Measurements from ENCODE around the gene MEF2A.
A peak's percentile ranks its signal among the peaks of the same experiment; 100 is the strongest.
"Not testable (repeated sequence)": the region's sequence is repeated elsewhere in the genome, so short reads cannot be mapped to it uniquely, and the experiment has no call there.

The MEF2A gene

DNA sequence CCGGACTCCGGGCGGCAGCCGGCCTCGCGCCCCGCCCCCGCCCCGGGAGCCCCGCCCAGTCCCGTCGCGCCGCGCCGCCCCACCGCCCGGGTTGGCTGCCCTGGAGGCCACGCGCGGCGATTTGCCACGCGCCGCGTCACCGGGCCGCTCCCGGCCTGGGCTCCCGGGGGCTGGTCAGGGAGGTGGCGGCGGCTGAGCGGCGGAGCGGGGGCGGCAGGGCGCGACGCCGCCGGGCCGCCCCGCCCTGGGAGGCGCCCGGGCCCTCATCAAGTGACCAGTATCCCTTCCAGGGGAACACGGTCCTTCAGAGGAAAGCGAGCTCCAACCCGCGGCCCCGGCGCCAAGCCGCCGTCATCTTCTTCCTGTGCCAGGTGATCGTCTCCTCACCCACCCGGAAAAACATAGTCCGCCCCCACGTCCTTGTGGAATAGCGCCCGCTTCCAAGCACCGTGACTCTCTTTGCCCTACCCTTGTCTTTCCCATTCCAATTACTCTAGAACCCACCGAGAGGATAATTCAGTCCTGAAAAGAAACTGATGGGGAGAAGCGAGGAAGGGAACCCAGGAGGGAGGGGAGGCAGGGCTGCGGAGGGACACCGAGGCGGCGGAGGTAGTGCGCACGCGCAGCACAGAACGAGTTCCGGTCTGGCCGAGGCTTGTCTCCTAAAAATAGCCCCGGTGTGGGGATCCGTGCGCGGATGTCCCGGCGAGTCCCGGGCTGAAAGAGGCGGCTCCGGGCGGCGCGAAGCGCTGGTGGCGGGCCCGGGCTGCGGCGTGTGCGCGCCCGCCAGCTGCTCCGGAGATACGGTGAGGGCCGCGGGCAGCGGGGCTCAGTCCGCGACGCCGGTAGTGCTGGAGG, at the start of gene MEF2A:
Gene MEF2A (plus strand): TSS at position 686 of the 858 bp plus-strand sequence. CDS start 67,136 bp downstream, outside the sequence.
- peak; percentile 78 to 85 for DNase-seq (ENCODE audit: low read depth in 2 of 2)

DNA sequence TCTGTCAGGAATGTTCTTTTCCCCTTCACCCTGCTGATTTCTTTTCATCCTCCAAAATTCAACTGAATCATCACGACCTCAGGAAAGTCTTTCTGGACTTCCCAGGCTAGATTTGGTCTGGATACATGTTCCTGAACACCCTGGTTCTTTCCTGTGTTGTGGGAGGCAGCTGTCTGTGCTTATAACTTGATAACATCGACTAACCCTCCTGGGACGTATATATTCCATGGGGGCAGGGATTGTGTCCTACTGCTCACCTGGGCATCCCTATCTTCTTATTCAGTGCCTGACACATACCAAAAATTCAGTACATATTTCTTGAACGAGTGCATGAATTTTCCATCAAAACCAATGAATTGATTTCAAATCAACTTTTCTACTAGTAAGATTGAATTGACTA, 47.6 kb upstream of the MEF2A start:
- no peak for DNase-seq (ENCODE audit: low read depth in 2 of 2)

DNA sequence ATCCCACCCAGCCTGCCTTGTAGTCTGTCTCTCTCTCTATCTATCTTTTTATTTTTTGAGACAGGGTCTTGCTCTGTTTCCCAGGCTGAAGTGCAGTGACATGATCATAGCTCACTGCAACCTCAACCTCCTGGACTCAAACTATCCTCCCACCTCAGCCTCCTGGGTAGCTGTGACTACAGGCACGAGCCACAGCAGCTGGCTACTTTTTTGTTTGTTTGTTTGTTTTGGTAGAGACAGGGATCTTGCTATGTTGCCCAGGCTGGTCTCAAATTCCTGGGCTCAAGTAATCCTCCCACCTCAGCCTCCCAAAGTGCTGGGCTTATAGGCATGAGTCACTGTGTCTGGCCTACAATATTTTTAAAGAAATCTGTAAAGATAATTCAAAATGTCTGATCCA, 46.4 kb upstream of the MEF2A start:
- DNase-seq (ENCODE audit: low read depth in 2 of 2): not testable (repeated sequence)

DNA sequence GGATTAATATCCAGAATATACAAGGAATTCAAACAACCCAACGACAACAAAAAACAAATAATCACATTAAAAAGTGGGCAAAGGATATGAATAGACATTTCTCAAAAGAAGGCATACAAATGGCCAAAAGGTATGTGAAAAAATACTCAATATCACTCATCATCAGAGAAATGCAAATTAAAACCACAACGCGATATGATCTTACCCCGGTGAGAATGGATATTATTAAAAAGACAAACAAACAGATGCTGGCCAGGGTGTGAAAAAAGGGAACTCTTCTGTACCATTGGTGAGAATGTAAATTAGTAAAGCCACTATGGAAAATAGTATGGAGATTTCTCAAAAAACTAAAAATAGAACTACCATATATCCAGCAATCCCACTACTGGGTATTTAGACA, 43.5 kb upstream of the MEF2A start:
- no peak for DNase-seq (ENCODE audit: low read depth in 2 of 2)

DNA sequence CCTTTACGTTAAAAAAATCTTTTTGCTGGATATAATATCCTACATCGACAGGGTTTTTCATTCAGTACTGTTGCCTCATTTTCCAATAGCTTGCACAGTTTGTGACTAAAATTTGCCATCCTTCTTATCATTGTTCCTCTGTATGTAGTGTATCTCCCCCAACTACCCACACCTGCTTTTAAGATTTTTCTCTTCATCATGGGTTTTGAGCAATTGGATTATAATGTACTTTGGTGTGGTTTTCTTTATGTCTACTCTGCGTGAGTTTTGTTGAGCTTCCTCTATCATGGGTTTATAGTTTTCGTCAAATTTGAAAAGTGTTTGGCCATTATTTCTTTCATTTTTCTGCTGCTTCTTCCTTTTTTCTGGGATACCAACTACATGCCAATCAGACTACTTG, 39.6 kb upstream of the MEF2A start:
- no peak for DNase-seq (ENCODE audit: low read depth in 2 of 2)

DNA sequence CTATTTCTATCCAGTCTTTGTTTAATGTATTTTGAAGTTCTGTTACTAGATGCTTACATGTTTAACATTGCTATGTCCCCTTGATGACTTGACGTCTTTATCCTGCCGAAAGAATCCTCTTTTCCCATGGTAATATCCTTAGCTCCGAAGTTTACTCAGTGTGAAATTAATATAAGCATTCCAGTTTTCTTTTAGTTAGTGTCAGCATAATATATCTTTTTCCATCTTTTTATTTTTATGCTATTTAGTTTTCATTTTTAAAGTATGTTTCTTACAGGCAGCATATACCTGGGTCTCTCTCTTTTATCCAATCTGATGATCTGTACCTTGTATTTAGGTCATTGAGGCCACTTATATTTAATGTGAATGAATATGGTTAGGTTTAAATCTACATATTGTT, 39.1 kb upstream of the MEF2A start:
- DNase-seq (ENCODE audit: low read depth in 2 of 2): no peak

DNA sequence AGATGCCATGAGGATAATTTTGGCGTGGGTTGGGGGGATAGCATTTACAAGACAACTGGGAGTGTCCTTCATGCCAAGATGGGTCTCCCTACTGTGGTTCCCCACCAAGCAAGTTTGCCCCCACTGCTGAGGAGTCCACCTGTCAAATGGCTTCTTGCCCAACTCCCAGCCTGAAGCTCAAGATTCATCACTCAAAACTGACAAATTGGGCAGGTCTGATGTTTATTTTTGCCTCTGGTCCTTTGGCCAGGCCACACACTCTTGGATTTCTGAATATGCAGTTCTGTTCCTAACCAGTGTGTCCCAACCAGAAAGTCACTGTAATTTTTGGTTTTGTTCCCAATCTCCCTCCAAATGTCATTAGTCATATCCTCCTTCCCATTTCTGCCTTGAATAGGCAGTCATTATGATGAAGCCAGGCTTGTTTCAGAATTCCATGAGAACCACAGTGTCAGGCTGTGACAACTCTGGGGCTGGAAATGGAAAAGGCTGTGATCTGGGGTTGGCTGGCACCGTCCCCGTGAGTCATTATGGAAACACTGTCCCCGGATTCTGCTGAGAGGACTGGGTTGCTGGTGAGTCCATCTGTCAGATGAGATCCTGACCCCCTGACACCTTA, 29.3 kb upstream of the MEF2A start:
- no peak for DNase-seq (ENCODE audit: low read depth in 2 of 2)

DNA sequence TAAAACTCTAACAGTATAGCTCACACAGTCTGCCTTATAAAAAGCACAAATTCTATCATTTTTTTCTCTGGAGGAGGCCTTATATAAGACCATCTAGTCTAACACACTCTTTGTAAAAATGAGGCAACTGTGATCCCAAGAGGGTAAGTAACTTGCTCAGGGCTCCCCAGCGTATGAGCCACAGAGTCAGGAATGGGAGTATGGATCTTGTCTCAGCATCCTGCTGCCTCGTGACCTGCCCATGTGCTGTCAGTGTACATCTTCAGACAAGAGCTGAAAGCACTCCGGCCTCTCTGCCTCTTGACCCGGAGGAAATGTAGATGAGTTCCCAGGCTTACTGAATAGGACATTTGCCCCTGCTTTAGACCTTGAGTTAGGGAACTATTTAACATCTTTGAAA, 28.4 kb upstream of the MEF2A start:
- no peak for DNase-seq (ENCODE audit: low read depth in 2 of 2)

DNA sequence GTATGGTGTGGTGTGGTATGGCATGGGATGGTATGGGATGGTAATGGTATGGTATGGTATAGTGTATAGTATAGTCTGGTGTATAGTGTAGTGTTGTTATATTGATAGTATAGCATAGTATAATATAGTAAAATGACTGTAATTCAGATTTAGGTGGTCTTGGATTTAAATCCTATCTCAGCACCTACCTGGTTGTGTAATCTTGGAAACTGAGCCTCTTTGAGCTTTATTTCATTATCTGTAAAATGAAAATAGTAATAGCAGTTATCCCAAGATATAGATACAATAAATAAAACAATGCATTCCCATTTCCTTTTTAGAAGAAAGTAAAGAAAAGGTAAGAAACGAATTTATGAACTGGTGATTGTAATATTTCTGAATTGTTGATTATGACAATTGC, 27.5 kb upstream of the MEF2A start:
- no peak for DNase-seq (ENCODE audit: low read depth in 2 of 2)

DNA sequence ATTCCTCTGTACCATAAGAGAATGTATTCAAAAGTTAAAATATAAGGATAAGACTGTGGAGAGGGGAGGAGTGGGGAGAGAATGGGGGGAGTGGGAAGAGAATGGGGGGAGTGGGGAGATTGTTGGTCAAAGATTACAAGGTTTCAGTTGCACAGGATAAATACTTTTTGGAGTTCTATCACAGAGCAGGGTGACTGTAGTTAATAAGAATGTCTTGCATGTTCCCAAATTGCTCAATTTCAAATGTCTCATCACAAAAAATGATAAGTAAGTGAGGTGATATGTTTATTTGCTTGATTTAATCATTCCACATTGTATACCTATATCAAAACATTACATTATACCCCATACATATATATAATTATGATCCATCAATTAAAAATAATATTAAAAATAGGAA, 23.0 kb upstream of the MEF2A start:
- DNase-seq (ENCODE audit: low read depth in 2 of 2): no peak

DNA sequence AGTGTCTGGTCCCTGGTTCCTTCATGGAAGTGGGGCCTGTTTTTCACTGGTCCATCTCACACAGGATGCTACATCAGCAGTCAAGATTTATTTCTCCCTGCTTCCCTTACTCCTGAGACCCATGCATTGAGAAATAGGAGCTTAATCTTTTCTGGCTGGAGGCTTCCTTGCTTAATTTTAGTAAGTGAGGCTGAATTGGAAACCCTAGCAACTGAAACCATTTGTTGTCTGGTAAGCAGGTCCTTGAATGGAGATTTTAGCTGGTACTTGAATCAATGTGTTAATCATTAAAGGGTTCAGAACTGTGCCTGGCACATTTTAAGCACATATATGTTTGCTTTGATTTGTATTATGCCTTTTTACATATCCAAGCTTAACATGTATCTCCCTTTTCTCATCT, 20.2 kb upstream of the MEF2A start:
- no peak for DNase-seq (ENCODE audit: low read depth in 2 of 2)

DNA sequence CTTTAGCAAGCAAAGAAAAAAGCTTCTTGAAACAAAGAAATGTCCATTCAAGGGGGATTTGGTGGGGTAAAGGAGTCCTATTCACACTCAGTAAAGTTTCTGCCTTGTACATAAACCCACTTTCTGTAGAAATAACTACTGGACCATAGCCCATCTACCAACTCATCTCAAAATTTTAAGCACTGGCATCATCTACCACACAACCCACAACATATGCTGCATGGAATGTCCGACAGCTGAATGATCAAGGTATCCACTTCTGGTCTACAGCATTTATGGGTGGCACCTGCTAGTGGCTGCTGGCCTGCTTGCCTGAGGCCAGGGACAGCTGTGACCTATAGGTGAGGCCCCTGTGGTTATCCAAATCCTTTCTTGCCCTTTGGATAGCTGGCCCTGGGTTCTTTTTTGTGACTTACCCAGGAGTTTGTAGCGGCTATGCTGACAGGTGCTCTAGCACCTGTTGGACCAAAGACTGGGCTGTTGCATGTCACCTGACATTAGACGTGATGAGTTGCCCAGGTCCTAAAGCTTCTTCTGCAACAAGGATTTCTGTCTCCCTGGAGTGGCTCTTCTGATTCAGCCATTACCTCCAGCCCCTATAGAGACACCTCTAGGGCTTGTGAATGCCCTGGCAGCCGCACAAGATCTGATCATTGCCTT, 19.2 kb upstream of the MEF2A start:
- no peak for DNase-seq (ENCODE audit: low read depth in 2 of 2)

DNA sequence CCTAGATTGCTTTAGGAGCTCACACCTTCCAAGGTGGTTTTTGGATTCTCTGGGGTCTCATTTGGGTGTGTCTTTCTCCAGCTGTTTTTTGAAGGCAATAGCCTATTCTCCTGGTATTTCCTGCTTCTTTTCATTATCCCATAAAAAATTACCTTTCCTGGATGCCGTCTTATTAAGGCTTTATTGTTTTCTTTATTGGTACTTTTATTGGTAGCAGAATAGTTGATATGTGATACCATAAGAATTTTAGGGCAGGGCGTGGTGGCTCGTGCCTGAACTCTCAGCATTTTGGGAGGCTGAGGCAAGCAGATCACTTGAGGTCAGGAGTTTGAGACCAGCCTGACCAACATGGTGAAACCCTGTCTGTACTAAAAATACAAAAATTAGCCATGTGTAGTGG, 18.3 kb upstream of the MEF2A start:
- DNase-seq (ENCODE audit: low read depth in 2 of 2): no peak

DNA sequence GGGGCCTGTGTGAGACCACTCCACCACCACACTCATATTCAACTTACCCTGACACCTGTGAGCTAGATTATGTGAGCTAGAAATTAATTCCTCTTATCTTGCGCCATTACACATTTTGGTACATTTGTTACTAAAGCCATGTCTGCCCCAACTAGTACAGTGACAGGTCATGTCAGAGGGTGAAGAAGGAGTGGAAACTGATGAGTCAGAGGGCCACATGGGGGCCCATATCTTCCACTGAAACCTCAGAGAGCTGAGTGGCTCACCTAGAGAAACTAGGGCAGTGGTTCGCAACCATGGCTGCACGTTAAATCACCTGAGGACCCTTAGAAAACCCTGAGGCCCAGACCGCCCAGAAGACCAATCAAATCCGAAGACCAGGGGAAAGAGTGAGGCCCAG, 15.7 kb upstream of the MEF2A start:
- no peak for DNase-seq (ENCODE audit: low read depth in 2 of 2)

DNA sequence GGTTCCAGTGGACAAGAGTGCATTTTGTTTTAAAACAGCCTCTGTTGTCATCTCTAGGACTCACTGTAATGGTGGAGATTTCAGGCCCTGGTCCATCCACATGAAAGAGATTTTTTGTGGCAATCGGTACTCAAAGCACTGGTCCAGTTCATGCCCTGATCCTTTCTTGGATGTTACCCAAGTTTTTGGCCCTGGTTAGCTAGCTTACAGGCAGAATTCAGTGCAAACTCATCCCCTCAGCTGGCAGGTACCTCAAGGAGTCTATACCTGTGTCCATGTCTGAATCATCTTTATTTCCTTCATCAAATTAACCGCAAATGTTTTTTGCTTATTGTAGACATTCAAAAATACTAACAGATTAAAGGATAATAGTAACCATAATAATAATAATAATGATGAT, 13.7 kb upstream of the MEF2A start:
- DNase-seq (ENCODE audit: low read depth in 2 of 2): no peak

DNA sequence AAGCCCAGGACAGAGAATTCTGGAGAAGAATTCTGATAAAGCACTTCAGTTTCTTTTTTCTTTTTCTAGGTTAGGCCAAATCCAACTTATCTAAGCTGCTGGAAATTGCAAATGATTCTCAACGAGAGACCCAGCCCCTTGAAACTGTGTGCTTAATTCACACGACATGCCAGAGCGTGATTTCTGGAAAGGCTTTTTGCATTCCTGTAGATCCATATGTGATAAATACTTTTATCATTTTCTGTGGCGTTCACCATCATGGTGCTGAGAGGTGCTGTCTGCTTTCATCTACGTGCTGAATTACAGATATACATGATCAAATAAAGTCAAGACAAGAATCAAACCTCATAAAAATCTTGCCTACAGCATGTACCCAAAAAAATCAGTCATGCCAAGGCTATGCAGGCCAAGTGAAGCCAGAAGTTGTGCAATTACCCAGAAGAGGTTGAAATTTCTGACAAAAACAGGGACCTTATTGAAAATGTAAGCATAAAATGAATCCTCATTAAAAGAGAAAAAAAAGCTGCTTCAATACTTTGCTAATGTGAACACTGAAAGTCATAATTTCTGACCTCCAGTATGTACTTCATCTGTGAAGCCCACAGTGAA, 10.8 kb upstream of the MEF2A start:
- DNase-seq (ENCODE audit: low read depth in 2 of 2): no peak

DNA sequence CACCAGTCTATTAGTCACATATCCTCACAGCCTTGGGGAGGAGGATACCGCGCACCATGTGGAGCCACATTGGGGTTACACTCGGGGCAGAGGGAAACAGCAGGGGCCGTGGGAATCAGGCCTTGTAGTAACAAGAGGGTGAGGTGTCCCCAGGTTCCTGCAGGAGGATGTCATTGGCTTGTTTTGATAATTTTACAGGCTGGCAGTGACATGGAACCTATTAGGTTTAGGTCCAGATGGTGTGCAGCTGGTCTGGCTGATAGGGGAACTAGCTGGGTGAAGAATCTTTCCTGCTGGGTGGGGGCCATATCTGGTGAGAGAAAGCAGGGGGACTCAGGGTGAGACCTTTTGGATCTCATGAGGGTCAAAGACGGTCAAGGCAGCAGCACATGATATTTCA, 9.8 kb upstream of the MEF2A start:
- DNase-seq (ENCODE audit: low read depth in 2 of 2): no peak

DNA sequence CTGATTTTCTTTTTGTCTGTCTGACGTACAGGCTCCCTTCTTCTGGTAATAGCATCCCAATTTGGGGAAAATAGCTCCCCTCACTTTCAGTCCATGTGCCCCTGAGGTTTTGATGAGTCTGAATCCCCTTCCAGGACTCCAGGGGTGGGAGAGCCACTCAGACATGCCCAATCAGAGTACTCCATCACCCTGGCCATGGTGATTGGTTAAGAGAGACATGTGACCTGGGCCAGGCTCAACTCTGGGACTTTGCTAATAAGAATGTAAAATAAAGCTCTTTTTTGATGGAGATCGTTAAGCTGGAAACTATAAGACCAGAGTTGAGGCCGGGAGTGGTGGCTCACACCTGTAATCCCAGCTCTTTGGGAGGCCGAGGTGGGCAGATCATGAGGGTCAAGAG, 9.2 kb upstream of the MEF2A start:
- DNase-seq (ENCODE audit: low read depth in 2 of 2): no peak

DNA sequence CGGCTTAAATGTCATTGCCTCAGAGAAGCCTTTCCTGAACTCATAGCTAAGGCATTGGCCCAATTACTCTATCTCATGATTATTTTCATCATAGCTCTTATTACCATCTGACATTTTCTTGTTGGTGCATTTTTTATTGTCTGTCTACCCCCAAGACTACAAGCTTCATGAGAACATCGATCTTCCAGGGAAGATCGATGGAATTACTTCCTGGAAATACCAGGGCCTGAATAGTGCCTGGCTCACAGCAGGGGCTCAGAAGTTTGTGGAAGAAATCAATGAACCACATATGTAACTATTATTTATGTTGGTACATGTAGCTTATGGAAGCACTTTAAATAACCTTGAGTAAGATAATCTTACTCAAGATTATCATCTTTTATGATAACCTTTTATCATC, 7.7 kb upstream of the MEF2A start:
- DNase-seq (ENCODE audit: low read depth in 2 of 2): no peak

DNA sequence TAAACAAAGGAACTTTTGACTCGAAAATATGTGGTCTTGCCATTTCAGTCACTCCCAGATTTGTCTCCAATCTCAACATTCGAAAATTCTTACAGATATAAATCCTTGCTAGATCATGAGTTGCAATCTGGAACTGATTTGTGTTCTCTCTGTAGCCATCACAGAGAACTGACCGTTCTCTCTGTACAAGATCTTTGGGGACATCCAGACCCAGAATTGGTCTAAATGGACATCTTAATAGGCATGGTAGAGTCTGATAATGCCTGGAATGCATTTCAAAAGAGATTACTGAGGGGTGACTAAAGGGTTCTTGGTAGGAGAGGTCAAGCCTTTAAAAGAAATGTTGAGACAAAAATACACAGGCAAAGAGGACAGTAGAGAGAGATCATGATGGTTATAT, 7.2 kb upstream of the MEF2A start:
- no peak for DNase-seq (ENCODE audit: low read depth in 2 of 2)

DNA sequence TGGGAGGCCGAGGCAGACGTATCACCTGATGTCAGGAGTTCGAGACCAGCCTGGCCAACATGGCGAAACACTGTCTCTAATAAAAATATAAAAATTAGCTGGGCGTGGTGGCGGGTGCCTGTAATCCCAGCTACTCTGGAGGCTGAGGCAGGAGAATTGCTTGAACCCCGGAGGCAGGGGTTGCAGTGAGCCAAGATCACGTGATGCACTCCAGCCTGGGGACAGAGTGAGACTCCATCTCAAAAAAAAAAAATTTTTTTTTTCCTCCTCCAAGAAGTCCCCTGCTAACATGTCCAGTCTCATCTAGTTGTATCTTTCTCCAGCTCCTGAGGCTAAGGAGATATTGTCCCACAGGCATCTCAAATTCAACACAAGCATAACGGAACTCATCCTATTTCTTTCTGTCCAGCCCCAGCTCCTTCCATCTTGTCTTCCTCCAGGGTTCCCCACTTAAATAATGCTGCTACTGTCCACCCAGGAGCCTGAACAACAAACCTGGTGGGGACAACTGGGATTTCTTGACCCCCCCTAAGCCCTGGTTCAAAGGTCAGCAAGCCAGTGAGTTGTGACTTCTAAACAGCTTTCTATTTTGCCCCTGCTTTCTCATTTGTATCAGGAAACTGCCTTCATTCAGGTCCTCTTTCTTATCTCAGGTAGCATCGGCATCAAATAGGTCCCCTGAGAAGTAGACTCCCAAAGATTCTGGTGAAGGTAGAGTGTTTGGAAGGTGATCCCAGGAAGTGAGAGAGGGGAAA, 4.1 kb upstream of the MEF2A start:
- DNase-seq (ENCODE audit: low read depth in 2 of 2): no peak

DNA sequence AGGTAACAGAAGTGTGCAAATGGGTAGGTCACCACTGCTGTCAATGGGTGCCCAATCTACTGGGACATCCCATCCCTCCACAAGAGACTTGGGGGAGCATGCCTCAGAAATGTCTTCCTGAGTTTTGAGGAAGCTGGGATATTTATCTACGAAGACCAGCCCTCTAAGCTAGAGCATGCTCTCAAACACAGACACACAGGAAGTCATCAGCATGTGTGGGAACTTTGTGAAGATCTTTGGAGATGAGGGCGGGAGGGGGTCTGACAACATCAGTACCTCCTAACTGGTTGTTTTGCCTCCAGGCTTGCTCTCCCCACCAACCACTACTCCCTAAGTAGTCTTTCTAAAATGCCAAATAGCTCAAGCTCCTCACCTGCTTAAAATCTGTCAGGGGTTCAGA, 3.5 kb upstream of the MEF2A start:
- DNase-seq (ENCODE audit: low read depth in 2 of 2): no peak

Data from activated CD8-positive, alpha-beta memory T cell treated with anti-CD3 and anti-CD28 coated beads for 4 hours (primary cell).